Lower lobe of right lung (tissue), 2 donors: Measurements from ENCODE around the gene EPB41L4B. TPM values are rescaled to one million over a fixed set of nuclear protein-coding genes. Genes with fewer than 3 reads are reported as not detected.

Experiments used
- ATAC-seq, 2 donors: fragments of 200-7000 bp; cut with Tn5 transposase; one replicate each; pipeline ENCODE4 v1.9.1; 2020 to 2022; ENCODE audit warnings: mild to moderate bottlenecking in 2 of 2, moderate library complexity in 2 of 2
- DNase-seq: peaks from one replicate; pipeline ENCODE4 v3.0.0-alpha.2; 2020
- H3K27ac ChIP-seq: fragments of 200-600 bp; one replicate; pipeline ENCODE4 v1.8.0; 2022
- H3K27me3 ChIP-seq: fragments of 200-600 bp; one replicate; pipeline ENCODE4 v1.8.0; 2022; ENCODE audit warnings: low read depth
- H3K36me3 ChIP-seq: fragments of 200-600 bp; one replicate; pipeline ENCODE4 v1.8.0; 2022; ENCODE audit warnings: mild to moderate bottlenecking
- H3K4me1 ChIP-seq: fragments of 200-600 bp; one replicate; pipeline ENCODE4 v1.8.0; 2022
- H3K4me3 ChIP-seq: fragments of 200-600 bp; one replicate; pipeline ENCODE4 v1.8.0; 2022; ENCODE audit warnings: mild to moderate bottlenecking
- H3K9me3 ChIP-seq: fragments of 200-600 bp; one replicate; pipeline ENCODE4 v1.8.0; 2022
- intact Hi-C: fragments of 100-400 bp; cut with DNase I; formaldehyde crosslinking; loops from one replicate; pipeline ENCODE4 v1.11.0; 2022
- total RNA-seq: library from RNA; stranded (reverse); fragmentation: NEBNext Ultra II Directional; extraction: Animal tissue kit (Norgen Biotek cat#: 25700); gene quantifications from one replicate; pipeline ENCODE4 v1.2.1, GENCODE V29; 2021
- TF ChIP-seq, protein P1 (sequence below): fragments of 200-600 bp; IDR thresholded peaks from one replicate; pipeline ENCODE4 v1.8.0; 2022; ENCODE audit warnings: antibody characterized with exemption, mild to moderate bottlenecking
- donor health status: DM: no; HTN: yes; CAD: no; lungs with severe emphysema.

The EPB41L4B gene
- total RNA-seq, 1 donor from 2014 or later, result 12.1 TPM

DNA sequence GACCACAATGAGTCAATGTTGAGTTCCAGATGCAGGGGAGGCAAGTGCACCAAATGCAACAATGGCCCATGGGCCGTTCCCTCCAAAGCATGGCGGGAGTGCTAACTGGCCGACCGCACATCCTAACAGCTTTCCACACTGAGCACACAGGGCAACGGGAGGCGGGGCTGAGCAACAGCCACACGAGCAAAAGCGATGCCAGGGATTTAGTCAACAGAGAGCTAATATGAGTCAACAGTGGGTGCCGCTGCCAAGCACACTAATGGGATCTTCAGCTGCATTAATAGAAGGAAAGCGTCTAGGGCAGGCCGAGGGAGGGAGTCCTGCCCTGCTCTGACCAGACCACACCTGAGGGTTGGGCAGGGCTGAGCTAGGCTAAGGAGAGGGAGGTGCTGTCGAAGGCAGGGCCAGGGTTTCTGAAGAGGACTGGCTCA is 4.6 kb downstream of the EPB41L4B start:
- peak; percentile 89 for DNase-seq
- TF ChIP-seq, protein P1, sequence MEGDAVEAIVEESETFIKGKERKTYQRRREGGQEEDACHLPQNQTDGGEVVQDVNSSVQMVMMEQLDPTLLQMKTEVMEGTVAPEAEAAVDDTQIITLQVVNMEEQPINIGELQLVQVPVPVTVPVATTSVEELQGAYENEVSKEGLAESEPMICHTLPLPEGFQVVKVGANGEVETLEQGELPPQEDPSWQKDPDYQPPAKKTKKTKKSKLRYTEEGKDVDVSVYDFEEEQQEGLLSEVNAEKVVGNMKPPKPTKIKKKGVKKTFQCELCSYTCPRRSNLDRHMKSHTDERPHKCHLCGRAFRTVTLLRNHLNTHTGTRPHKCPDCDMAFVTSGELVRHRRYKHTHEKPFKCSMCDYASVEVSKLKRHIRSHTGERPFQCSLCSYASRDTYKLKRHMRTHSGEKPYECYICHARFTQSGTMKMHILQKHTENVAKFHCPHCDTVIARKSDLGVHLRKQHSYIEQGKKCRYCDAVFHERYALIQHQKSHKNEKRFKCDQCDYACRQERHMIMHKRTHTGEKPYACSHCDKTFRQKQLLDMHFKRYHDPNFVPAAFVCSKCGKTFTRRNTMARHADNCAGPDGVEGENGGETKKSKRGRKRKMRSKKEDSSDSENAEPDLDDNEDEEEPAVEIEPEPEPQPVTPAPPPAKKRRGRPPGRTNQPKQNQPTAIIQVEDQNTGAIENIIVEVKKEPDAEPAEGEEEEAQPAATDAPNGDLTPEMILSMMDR, result no peak
- peak; percentile 91 for ATAC-seq
- Histone ChIP-seq H3K36me3 (no peaks in the 10 kb centered on the region), H3K4me1 (peaks cover 17% of the 10 kb centered on the region), H3K27me3 (peaks cover 39% of the 10 kb centered on the region), H3K9me3 (no peaks in the 10 kb centered on the region), H3K4me3 (no peak overlapping the region), H3K27ac (no peak overlapping the region)
- intact Hi-C loops, result no loop called here

DNA sequence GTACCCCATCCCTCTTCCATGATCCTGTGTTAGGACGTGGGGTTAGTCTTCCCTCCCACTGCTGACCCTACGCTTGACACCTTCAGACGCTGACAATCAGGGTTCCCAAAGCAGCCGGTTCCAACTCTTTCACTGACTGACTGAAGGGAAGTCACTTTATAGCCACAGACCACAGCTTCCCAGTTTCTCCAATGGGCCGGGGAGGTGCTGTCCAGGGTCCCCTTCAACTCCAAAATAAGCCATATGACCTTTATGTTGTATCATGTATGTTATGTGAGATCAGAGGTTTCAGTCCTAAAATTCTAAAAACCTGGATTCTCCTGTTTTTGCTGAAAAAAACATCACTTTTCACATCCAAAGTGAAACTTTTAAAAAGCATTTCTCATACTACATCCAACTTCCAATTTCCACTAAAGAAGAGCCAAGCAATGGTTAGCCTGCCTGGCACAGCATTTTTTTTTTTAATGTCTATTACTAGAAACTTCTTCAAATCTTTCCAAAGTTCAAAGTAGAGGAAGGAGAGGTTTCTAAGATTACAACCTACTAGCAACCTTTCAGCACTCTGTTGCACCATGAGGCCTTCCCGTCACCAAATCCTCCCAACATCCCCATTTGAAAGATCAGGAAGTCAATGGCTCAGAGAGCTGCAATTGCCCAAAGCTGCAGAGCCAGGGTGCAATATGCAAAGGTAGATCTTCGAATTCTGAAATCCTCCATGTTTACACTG is 5.2 kb downstream of the EPB41L4B start:
- H3K27ac ChIP-seq, result no peak overlapping the region
- H3K4me1 ChIP-seq, result peaks cover 13% of the 10 kb centered on the region
- intact Hi-C loops, result no loop called here
- no peaks in the 10 kb centered on the region for H3K36me3 ChIP-seq
- ATAC-seq (no peak), DNase-seq (no peak)
- H3K9me3 ChIP-seq, result no peaks in the 10 kb centered on the region
- TF ChIP-seq, protein P1, result no peak
- H3K4me3 ChIP-seq, result no peak overlapping the region
- H3K27me3 ChIP-seq, result peaks cover 39% of the 10 kb centered on the region

DNA sequence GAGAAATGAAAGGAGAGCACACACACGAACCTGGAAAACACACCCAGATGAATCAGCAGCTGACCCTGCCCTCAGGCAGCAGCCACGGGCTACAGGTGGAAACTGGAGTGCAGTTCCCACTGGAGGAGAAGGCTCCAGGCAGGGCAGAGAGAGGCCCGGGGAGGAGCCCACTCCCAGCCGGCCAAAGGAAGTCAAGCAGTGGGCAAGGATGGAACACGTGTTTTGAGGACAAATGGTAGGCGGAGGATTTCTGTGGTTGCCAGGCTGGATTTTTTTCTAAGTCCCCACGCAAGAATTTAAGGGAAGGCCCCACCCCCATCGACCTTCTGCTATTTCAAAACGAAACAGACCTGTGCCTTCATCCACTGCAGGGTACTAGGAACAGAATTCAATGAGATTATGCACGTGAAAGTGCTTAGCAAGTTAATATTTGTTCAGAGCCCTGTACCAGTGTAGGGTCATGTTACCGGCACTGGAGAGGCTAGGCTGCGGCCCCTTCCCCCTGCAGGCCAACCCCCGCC is 6.8 kb downstream of the EPB41L4B start:
- Histone ChIP-seq H3K9me3 (no peaks in the 10 kb centered on the region), H3K4me3 (no peak overlapping the region), H3K27ac (no peak overlapping the region), H3K27me3 (peaks cover 29% of the 10 kb centered on the region), H3K4me1 (peaks cover 13% of the 10 kb centered on the region), H3K36me3 (no peaks in the 10 kb centered on the region)
- TF ChIP-seq, protein P1, result no peak
- DNase-seq (peak; percentile 53), ATAC-seq (peak; percentile 3 to 48)
- intact Hi-C loops, result no loop called here

DNA sequence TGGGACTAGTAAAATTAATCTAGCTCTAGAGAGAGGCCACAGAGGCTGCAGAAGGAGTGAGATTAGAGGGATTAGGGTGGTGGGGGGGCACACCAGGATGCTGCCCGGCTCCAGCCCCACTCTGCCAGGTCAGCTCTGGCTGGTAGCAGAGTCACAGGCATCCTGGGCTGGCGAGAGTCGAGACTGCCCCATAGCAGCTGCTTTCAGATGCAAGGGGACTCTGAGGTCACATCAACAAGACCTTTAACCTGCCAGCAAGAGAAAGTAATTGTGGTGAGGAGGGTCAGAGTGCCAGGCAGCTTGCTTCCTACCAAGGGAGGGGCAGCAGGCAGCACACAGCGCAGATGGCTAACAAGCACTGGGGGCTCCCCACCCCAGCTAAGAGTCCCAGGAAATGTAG is 7.5 kb downstream of the EPB41L4B start:
- no peak for DNase-seq
- TF ChIP-seq, protein P1, result no peak
- H3K27ac ChIP-seq, result no peak overlapping the region
- intact Hi-C loops, result no loop called here
- H3K36me3 ChIP-seq, result no peaks in the 10 kb centered on the region
- peaks cover 25% of the 10 kb centered on the region for H3K27me3 ChIP-seq
- H3K4me3 ChIP-seq, result no peak overlapping the region
- peaks cover 13% of the 10 kb centered on the region for H3K4me1 ChIP-seq
- H3K9me3 ChIP-seq, result no peaks in the 10 kb centered on the region
- ATAC-seq, result no peak

DNA sequence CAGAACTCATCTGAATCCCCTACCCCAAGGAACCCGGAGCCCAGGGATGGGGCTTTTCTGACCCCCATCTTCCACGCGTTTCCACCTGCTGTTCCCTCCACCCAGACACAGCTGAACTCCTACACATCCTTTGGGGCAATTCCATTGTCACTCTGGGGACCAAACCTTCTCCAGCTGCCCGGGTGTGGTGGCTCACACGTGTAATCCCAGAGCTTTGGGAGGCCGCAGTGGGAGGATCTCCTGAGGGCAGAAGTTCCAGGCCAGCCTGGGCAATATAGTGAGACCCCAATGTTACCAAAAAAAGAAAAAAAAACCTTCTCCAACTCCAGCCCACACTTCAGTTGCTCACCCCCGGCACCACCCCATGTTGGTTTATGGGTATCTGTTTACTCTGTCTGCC is 8.1 kb downstream of the EPB41L4B start:
- H3K27me3 ChIP-seq, result peaks cover 24% of the 10 kb centered on the region
- no peak overlapping the region for H3K4me3 ChIP-seq
- DNase-seq (no peak), ATAC-seq (no peak)
- TF ChIP-seq, protein P1, result no peak
- intact Hi-C loops, result no loop called here
- peaks cover 13% of the 10 kb centered on the region for H3K4me1 ChIP-seq
- no peak overlapping the region for H3K27ac ChIP-seq
- no peaks in the 10 kb centered on the region for H3K36me3 ChIP-seq
- no peaks in the 10 kb centered on the region for H3K9me3 ChIP-seq
